HL-60 (cell line): ENCODE measurements around the gene SLC34A1.

Source experiments
- DNase-seq, 2 experiments: peaks; one replicate each; pipeline ENCODE4 v3.0.0-alpha.2; 2010 to 2020; ENCODE audit warnings: low read depth in 1 of 2, low spot score in 1 of 2
- H3K27ac ChIP-seq: fragments of 250-450 bp; sonication (Bioruptor Pico); replicated peaks from 2 replicates; pipeline ENCODE4 v1.5.1; 2020; ENCODE audit warnings: mild to moderate bottlenecking, moderate library complexity
- H3K27me3 ChIP-seq: fragments of 250-450 bp; sonication (Bioruptor Pico); 2 replicates; pipeline ENCODE4 v1.5.1; 2021; ENCODE audit warnings: mild to moderate bottlenecking, moderate library complexity; ENCODE audit not compliant: insufficient read depth, poor library complexity, severe bottlenecking
- H3K4me3 ChIP-seq: replicated peaks from 2 replicates; pipeline ENCODE4 v1.5.1; 2011; ENCODE audit warnings: mild to moderate bottlenecking, control low read depth, low read length; ENCODE audit not compliant: insufficient read depth
- CTCF ChIP-seq: IDR thresholded peaks from one replicate; pipeline ENCODE4 v1.5.1; 2011; ENCODE audit warnings: low read length, control low read depth, inconsistent platforms; ENCODE audit not compliant: insufficient read depth
- GABPA ChIP-seq: IDR thresholded peaks from 2 replicates; pipeline ENCODE4 v1.6.1; 2012; ENCODE audit warnings: low read depth
- REST ChIP-seq: IDR thresholded peaks from 2 replicates; pipeline ENCODE4 v1.6.1; 2012; ENCODE audit warnings: low read depth; ENCODE audit not compliant: insufficient replicate concordance
- SPI1 ChIP-seq: IDR thresholded peaks from 2 replicates; pipeline ENCODE4 v1.6.1; 2012; ENCODE audit warnings: low read depth, mild to moderate bottlenecking, borderline replicate concordance

Gene SLC34A1

GRCh38 chr5:177354256-177354655, 30.0 kb upstream of the SLC34A1 start:
- Histone ChIP-seq H3K27ac (no peak overlapping the region), H3K4me3 (no peak overlapping the region), H3K27me3 (no peaks in the 10 kb centered on the region)
- TF ChIP-seq GABPA (no peak), REST (no peak), CTCF (no peak)
- no peak for DNase-seq

GRCh38 chr5:177354711-177355110, 29.5 kb upstream of the SLC34A1 start:
- no peak overlapping the region for H3K27ac ChIP-seq
- H3K4me3 ChIP-seq, result no peak overlapping the region
- H3K27me3 ChIP-seq, result no peaks in the 10 kb centered on the region
- peak in 1 of 2 experiments; percentile 38 for DNase-seq
- TF ChIP-seq SPI1 (peak; percentile 30; the same call in 1 of the 2 replicates), REST (no peak)

GRCh38 chr5:177355162-177355867, 28.9 kb upstream of the SLC34A1 start:
- H3K27me3 ChIP-seq, result no peaks in the 10 kb centered on the region
- no peak overlapping the region for H3K27ac ChIP-seq
- TF ChIP-seq CTCF, result no peak
- no peak for TF ChIP-seq REST
- TF ChIP-seq SPI1, result no peak
- H3K4me3 ChIP-seq, result no peak overlapping the region
- DNase-seq, result no peak

- TF ChIP-seq CTCF (no peak), GABPA (no peak)
- H3K27me3 ChIP-seq, result no peaks in the 10 kb centered on the region
- peak; percentile 55 to 62 for DNase-seq
- H3K4me3 ChIP-seq, result no peak overlapping the region
- H3K27ac ChIP-seq, result no peak overlapping the region
Measured at GRCh38 chr5:177355868-177356168, 28.4 kb upstream of the SLC34A1 start.
